DMS79 (cell line): ENCODE measurements around the gene ENPP5.
"Not testable (repeated sequence)": the region's sequence is repeated elsewhere in the genome, so short reads cannot be mapped to it uniquely, and the experiment has no call there.

Experiments used
- DNase-seq: peaks from one replicate; lab custom pipeline; 2025; lab: John Stamatoyannopoulos, UW

ENPP5 gene

GRCh38 chr6:46175446-46175845 lies 4.7 kb upstream of the ENPP5 start:
- no peak for DNase-seq

- DNase-seq = no peak
Measured at GRCh38 chr6:46174904-46175303, 4.1 kb upstream of the ENPP5 start.

- no peak for DNase-seq
Measured at GRCh38 chr6:46172176-46172575, 1.4 kb upstream of the ENPP5 start.

GRCh38 chr6:46160102-46160501 lies 10.7 kb downstream of the ENPP5 start:
- DNase-seq = no peak

GRCh38 chr6:46159229-46159628 lies 11.6 kb downstream of the ENPP5 start:
- DNase-seq = no peak

- DNase-seq = no peak
Measured at GRCh38 chr6:46156701-46157100, 14.1 kb downstream of the ENPP5 start.

GRCh38 chr6:46149066-46149465 lies 21.7 kb downstream of the ENPP5 start:
- not testable (repeated sequence) for DNase-seq

- DNase-seq = no peak
Measured at GRCh38 chr6:46144270-46144669, 26.5 kb downstream of the ENPP5 start.

GRCh38 chr6:46138281-46138680 lies 32.5 kb downstream of the ENPP5 start:
- DNase-seq = peak; percentile 24

GRCh38 chr6:46137387-46137786 lies 33.4 kb downstream of the ENPP5 start:
- no peak for DNase-seq

GRCh38 chr6:46136831-46137230 lies 33.9 kb downstream of the ENPP5 start:
- no peak for DNase-seq

GRCh38 chr6:46135176-46135575 lies 35.6 kb downstream of the ENPP5 start:
- DNase-seq = no peak

- DNase-seq = no peak
Measured at GRCh38 chr6:46134216-46134615, 36.6 kb downstream of the ENPP5 start.

GRCh38 chr6:46131291-46131690 lies 39.5 kb downstream of the ENPP5 start:
- DNase-seq = not testable (repeated sequence)

- DNase-seq = no peak
Measured at GRCh38 chr6:46130666-46131065, 40.1 kb downstream of the ENPP5 start.

- DNase-seq = peak; percentile 90
Measured at GRCh38 chr6:46129629-46130511, 40.9 kb downstream of the ENPP5 start, which contains the start of gene ENPP4. Gene ENPP4 (plus strand): TSS chr6:46129989. CDS start chr6:46139584, 9,595 bp downstream.

- DNase-seq = no peak
Measured at GRCh38 chr6:46129291-46129628, 41.5 kb downstream of the ENPP5 start.

GRCh38 chr6:46128476-46128875 lies 42.3 kb downstream of the ENPP5 start:
- no peak for DNase-seq

- not testable (repeated sequence) for DNase-seq
Measured at GRCh38 chr6:46119679-46120078, 51.1 kb downstream of the ENPP5 start.

- DNase-seq = no peak
Measured at GRCh38 chr6:46118836-46119235, 51.9 kb downstream of the ENPP5 start.

- DNase-seq = no peak
Measured at GRCh38 chr6:46118157-46118556, 52.6 kb downstream of the ENPP5 start.

GRCh38 chr6:46116289-46116688 lies 54.5 kb downstream of the ENPP5 start:
- no peak for DNase-seq

- no peak for DNase-seq
Measured at GRCh38 chr6:46115634-46116033, 55.1 kb downstream of the ENPP5 start.

- peak; percentile 61 for DNase-seq
Measured at GRCh38 chr6:46113370-46113769, 57.4 kb downstream of the ENPP5 start.
